HT1080 (cell line): ENCODE data around the gene CCNC. TPM values are rescaled to one million over a fixed set of nuclear protein-coding genes. Genes with fewer than 3 reads are reported as not detected.
"Not testable (repeated sequence)": the region's sequence is repeated elsewhere in the genome, so short reads cannot be mapped to it uniquely, and the experiment has no call there.

Experiments
- DNase-seq: peaks from one replicate; pipeline ENCODE4 v3.0.0-alpha.2; 2015; ENCODE audit warnings: low read depth
- total RNA-seq: library from RNA; depleted of rRNA; stranded (reverse); fragments of >200 nt; shearing (Covaris generic); gene quantifications from 2 replicates; pipeline ENCODE4 v1.2.3, GENCODE V29; 2014

Gene CCNC
- total RNA-seq, 1 experiment from 2014 or later: 81.5 TPM

DNA sequence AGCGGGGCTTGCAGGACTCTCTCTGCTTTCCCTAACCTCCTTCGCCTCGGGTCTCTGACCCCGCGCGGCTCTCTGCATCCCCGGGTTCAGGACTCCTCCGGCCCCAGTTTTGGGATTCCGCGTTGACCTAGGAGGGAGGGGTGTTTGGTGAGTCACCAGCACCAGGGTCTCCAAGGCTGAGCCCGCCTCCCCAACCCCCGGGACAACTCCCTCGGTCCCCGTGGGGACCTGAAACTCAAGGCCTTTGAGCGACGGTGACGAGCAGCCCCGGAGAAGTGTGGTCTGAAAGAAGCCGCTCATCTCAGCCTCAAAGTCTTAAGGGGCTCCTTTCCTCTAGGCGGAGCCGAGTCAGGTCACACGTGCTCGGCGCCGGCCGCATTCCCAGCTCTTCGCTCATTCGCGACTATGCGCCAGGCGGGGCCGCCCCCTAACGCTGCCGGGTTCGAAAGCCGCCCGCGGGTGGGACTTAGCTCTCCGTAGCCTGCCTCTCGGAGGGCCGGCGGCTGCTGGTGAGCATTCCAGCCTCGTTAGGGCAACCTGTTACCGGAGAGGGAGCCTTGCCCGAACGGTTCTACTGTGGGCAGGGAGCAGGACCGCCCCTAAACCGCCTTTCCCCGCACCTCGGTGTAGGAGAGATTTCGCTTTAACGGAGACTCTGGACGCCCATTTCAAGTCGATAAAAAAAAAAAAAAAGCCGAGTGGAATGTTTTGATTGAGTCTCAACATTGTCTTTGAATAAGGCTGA lies 35.1 kb upstream of the CCNC start:
- DNase-seq: no peak

DNA sequence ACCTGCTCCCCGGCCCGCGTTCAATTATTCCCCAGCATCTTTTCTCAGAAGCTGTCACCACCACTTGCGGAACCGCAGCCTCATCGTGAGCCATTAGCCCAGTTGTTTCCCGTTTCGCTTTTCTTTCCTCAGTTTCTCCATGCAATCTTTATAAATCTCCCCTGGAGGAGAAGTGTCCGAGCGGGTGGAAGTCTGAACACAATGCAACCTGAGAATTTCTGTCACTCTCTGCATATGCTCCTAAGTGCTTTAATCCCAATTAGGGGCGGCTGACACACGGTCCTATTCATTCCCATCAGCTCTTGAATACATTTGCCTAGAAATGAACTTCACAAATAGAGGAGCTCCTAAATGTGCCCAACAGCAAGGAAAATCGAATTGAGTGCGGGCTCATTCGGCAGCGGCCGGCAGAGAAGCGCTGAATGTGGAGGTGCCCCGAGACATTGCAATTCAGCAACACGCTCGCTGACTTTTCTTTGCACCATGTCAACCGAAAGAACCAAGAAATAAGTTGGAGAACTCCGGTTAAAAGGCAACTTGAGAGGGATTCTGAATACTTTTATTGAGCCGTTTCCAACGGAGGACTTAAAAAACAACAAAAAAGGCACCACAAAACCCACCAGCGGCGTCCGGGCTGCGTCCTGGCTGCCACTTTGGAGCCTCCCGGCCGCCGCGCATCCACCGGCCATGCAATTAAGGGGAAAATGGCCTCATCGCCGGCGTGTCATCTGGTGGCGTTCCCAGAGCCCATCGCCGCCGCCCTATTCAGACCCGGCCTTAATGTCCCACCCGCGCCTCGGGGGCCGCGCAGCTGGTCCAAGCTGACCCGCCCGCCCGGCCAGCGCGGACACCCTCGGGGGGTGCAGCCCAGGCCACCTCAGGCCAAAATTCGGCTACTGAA lies 34.3 kb upstream of the CCNC start:
- no peak for DNase-seq

DNA sequence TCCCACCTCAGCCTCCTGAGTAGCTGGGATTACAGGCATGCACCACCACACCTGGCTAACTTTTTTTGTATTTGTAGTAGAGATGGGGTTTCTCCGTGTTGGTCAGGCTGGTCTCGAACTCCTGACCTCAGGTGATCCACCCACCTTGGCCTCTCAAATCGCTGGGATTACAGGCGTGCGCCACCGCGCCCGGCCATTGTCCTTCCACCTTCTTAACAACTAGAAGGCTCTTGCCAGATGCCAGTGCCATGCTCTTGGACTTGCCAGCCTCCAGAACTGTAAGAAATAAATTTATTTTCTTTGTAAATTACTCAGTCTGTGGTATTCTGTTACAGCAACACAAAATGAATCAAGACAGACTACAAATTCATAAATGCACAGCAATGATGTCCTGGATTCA lies 26.2 kb upstream of the CCNC start:
- DNase-seq: not testable (repeated sequence)

DNA sequence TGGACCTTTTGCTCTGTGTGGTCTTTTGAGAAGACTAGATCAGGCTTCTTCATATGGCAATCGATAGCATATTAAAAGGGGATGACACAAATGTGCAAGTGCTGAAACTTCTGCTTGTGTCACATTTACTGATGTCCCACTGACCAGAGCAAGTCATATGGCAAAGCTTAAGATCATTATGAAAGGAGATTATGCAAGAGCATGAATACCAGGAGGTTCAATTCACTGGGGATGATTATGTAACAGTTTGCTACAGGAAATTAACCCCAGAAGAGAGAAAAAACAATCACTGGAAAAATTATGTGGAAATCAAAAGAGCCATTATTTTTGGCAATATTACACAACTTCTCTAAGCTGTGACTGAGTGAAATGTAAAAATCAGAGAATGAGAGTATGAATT lies 24.4 kb upstream of the CCNC start:
- DNase-seq: no peak

DNA sequence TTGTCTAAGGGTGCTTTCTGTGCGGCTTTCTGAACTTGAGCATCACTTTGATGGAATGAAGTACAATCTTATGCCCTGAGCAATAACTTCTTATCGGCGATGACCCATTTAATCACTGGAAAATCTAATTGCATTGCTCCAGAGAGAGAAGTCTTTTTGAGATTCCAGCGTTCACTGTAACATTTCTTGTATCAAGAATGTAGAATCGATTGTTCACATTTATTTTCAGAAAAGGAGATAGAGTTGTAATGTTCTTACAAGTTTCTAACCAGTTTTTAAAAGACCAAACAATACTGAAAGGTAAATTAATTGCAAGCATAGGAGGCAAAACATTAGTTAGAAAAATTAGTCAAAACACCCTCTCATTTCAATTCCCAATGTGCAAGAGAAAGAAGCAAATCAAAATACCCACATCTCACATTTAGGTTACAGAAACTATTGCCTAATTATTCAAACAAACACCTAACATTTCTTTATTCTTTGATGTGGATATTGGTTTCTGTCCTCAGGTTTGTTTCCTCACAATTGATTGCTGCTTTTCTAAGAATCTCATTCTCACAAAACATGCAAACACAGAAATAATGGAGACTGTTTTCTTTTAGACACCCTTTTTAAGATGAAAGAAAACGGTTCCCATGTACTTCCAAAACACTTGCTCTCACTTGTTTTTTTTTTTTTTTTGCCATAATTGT lies 23.4 kb upstream of the CCNC start:
- no peak for DNase-seq

DNA sequence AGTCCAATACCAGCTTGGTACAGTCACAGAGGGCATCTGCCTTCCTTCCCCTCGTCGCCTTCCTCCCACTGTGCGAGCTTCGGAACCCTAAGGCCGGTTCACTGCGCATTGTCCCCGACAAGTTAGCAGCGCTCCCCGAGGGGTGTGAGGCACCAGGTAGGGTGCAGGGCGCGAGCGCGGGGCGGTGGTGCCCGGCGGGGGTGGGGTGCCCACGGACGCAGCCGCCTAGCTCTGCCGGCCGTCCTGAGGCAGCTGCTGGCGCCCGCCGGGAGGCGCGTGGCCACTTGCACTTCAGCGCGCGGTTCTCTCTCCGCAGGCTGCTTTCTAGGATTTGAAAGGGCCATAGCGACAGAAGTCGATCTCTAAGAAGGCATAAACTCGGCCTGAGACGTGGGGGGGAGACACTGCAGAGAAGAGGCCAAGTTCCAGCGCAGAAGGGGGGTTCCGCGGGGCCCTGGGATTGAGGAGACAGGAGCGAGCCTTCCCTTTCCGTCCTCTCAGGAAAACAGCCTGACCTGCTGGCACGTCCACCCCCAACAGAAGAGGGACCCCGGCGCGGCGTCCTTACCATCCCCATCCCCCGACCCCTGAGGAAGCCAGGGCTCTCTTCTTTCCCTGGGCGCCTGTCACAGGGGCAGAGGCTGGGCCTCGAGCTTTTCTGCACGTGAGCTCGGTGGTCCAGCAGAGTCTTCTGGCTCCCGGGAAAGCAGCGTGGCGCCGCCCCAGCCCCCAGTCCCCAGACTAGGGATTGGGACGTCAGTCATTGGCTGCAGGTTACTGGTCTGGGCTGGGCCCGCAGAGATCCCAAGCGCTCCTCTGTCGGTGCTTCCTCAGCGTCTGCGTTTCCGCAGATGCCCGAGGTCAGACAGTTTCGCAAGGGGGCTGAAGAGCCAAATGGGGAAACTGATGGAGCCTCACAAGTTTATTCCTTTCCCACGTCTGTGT lies 22.5 kb upstream of the CCNC start:
- no peak for DNase-seq

DNA sequence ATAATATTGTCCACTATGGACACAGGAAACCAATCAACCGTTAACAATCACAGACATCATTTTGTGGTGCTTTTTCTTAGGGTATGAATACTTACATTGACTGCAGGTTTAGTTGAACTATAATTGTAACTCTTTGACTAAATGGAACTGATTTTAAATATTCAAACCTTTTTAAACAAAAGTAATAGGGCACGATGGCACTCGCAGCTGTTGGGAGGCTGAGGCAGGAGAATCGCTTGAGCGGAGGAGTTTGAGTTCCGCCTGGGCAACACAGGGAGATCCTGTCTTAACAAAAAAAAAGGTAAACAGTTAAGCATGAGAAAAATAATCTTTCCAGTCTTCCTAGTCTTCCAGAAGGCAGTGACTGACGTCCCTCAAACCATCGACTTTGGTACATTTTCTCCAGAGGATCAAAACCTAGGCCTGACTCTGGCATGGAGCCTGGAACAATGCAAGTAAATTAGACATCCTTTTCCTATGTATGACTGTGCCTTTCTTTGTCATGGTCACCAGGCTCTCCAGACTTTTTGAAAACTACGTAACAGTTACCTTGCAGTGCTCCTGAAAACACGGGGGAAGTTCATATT lies 21.5 kb upstream of the CCNC start:
- DNase-seq: no peak

DNA sequence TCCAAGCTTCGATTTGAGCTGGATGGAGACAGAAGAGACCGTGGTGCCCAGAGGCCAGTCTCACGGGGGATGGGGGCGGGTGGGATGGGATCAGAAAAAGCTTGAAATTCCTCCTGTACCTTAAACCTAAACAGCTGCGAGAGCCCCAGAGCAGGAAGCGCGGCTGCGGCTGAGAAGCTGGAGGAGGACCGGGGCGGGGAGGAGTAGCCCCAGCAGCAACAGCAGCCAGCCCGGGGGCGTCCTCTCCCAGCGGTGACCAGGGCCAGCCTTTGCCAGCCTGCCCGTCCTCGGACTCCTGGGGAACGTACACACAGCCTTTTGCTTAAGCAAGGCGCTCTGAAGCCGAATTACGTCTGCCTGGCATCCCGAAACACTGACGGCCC lies 20.8 kb upstream of the CCNC start:
- DNase-seq: no peak

DNA sequence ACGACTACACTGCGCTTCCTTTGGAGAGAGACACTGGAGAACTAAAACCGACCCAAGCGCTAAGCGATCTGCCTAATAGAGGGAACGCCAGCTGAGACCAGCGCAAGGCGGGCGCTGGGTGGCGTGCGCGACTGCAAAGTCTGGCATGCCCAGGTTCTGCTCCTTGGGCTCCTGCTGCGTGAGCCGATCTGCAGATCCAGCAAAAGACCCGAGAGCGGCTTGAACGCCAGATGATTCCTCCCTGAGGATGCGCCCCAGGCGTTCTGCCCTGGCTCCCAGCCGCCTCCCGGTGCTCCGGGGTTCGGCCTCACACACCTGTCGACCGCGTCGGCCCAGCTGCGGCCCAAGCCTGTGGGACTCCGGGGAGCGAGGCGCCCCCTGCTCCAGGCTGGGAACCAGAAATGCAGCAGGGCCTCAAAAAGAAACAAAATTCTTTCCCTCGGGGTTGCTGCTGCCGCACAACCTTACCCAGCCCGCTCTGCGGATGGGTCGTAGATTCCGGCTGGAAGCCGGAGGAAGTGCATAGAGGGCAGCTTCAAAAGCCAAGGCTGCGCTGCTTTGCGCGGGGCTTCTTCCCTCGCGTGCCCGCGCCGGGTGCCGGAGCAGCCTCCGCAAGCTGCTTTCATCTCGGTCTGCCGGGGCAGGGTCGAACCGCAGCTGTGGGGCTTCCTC lies 20.3 kb upstream of the CCNC start:
- peak; percentile 62 for DNase-seq

DNA sequence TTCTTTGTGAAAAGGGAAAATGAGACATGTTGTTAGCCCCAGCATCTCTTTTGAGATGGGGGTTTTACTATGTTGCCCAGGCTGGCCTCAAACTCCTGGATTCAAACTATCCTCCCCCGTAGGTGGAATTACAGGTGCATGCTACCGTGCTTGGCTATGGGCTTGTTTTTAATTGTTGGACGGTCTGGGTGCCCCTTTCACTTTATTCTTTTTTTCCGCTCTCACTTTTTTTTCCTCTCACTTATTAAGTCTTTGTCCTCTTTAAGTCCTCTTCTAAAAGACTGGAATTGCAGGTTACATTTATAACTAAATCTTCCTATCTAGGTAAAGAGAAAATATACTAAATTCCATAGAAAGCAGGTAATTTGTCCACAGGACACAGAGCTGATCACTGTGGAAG lies 19.3 kb upstream of the CCNC start:
- DNase-seq: no peak

DNA sequence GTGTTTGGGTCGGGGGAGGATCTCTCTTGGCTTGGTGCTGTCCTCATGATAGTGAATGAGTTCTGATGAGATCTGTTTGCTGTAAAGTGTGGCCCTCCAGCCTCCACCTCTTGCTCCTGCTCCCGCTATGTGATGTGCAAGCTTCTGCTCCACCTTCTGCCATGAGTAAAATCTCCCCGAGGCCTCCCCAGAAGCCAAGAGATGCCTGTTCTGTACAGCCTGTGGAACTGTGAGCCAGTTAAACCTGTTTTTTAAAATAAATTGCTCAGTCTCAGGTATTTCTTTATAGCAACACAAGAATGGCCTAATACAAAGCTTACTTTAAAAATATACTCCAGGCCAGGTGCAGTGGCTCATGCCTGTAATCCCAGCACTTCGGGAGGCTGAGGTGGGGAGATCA lies 11.3 kb upstream of the CCNC start:
- no peak for DNase-seq

DNA sequence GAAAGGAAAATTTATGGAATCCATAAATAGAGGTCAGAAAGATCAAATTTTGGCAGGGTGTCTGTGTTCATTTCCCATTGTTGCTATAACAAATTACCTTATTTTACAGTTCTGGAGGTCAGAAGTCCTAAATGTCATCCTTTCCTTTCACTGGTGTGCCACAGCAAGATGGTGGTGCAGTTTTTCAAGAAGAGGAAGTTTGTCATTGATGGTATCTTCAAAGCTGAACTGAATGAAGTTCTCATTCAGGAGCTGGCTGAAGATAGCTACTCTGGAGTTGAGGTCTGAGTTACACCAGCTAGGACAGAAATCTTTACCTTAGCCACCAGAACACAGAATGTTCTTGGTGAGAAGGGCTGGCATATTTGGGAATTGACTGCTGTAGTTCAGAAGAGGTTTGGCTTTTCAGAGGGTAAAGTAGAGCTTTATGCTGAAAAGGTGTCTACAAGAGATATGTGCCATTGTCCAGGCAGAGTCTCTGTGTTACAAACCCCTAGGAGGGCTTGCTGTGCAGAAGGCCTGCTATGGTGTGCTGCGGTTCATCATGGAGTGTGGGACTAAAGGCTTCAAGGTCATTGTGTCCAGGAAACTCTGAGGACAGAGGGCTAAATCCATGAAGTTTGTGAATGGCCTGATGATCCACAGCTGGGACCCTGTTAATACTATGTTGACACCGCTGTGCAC lies 7.2 kb upstream of the CCNC start:
- DNase-seq: no peak

DNA sequence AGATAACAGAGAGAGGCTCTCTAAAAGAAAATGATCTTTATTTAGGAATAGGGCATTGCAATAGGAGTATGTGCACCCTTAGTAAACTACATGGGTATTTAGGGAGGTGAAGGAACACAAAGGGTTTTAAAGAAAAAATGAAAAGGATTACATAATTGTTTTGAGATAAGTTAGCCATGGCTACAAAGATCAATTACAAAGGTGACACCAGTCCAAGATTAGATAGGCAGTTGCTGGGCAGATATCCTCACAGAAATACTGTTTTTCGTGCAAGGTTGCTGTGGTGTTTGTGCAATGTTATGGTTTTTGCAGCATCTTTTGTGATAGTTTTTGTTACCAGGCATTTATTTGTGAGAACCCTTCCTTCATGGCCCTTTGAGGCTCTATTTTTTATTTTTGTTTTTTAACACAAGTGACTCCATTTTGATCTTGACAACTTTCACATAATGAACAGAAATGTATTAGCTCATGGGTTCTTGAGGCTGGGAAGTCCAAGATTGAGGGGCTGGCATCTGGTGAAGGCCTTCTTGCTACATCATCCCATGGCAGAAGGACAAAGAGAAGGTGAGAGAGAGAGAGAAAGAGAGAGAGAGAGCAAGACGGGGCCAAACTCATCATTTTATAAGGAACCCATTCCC lies 5.6 kb upstream of the CCNC start:
- DNase-seq: no peak

DNA sequence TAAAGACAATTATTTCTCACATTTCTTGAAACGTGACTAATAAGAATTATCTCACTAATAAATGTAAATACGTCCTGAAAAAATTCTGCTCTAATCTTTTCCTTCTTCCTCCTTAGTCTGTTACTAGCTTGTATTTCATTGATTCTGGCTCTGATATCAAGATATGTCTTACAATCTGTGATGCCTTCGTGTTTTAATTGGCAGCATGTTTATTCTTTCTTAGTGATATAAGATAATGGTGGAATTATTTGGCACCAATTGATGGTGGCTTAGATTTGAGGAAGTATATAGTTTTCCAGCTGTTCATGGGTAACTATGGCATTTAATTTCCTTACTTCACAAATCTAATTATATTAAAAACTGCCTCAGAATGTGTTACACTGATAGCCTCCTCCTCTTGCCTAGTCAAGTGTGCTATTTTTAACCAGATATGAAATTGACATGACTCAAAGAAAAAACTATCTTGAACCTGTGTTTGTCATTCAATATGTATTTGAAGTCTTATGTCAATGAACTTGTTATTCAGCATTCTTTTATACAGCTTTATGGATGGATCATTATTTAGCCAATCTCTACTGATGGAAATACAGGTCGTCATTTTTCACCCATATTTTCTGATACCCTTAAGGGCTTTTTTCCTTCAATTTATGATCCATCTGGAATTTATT lies 5.3 kb downstream of the CCNC start:
- DNase-seq: no peak

DNA sequence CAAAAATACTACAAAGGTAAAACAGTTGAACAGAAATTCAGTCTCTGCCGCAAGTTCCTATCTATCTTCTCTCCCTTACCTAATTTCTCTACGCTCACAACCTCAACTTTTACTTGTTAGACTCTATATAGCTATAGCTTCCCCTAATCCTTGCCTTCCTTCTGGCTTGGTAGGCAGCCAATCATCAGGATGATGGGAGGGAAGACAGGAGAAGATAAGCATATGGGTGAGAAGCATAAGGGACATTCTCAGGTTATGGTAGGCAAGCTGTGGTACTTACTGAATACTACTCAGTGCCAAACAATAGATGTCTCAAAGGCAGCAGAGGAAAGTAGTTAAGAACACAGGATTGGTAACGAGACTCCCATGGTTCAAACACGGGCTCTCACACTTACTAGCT lies 7.8 kb downstream of the CCNC start:
- no peak for DNase-seq

DNA sequence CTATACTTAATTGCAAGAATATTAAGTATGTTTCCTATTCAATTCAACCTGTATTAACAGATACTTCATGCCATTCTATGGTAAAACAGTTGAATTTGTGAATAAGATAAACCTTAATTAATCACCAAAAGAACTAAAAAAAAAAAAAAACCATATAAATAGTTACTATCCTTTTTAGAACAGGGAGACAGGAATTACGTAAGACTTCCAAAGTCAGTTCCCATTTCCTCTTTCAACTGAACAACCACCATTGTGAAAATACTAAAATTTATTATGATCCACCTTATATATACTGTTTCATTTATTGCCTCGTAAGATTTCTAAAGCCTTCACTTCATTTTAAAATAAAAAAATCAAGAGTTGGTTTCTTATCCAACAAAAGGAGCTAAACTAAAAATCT lies 9.4 kb downstream of the CCNC start:
- no peak for DNase-seq

DNA sequence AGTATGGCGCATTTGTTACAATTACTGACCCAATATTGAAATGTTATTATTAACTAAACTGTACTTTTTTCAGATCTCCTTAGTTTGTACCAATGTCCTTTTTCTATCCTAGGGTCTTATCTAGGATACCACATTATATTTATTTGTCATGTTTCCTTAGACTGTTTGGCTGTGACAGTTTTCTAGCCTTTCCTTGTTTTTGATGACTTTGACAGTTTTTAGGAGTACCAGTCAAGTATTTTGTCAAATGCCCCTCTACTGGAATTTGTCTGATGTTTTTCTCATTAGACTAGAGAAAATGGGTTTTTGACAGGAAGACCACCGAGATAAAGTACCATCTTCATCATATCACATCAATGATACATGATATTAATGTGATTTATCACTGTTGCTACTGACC lies 14.6 kb downstream of the CCNC start:
- DNase-seq: no peak

DNA sequence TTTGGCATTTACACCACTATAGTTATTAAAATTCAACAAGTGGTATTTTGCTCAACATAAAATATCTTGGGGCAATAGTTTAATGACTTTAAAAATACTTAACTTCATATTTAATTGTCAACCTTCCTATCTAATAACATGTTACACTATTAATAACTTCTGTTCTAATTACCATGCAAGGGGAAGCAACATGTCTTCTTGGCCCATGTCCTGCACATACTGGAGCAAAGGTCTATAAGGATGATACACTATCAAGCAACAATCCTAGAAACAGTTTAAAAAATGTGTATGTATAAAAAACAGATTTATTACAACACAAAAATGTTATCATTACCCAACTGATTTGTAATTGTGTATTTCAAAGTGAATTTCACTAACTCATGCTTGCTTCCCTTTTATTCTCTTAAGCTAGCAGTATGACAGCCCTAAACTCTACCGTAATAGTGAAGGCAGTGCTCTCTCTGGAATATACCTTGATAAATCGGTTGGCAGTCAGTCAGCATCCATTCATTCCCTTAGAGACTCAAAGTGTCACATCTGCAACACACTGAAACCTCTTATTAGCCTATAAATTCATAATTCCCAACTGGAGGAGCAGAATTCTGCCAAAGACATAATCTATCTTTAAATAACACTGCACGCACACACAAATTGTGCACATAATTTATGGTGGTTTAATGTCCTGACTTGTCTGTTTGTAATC lies 18.3 kb downstream of the CCNC start:
- no peak for DNase-seq
